ENCODE results near the gene EPG5. TPM values are rescaled to one million over a fixed set of nuclear protein-coding genes. Genes with fewer than 3 reads are reported as not detected.

EPG5 gene
- total and polyA plus RNA-seq, 2 of the 4 experiments (the other 2 are of a cell fraction): 37.3 to 114 TPM

DNA sequence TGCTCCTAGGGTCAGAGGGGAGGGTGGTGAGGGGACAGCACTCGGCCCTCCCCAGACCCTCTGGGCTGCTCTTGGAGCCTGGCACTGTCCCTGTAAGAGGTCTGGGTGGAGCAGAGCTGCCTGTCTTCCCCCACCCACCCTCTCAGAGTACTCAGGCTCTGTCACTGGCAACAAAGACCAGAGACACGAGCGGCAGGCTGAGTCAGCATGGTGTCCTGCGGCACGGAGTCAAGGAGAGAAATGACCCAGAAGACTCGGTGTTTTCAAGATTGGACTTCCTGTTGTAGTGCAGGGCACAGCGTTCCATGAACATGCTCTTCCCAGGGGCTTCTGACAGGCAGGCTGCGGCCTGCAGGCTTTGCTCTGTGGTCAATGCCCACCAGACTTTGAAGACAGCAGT is 121.7 kb downstream of the EPG5 start:
- H2BK120ac ChIP-seq (ENCODE audit: low read depth, low read length): no peak overlapping the region
- POLR2A ChIA-PET (ENCODE audit: unreplicated experiment): no interaction called here
- 86% methylated on average over 5 of the region's 8 CpGs; no CpG with 5 or more reads in 1 of the 2 experiments for WGBS, 2 experiments (ENCODE audit: extremely low coverage in 2 of 2, insufficient read length in 1 of 2)
- no peak overlapping the region for H4K91ac ChIP-seq (ENCODE audit: insufficient read depth, low read depth, low read length)
- H3K27me3 ChIP-seq (ENCODE audit: control insufficient read depth, insufficient read depth, low read length): no peaks in the 10 kb centered on the region
- no peak overlapping the region for H4K5ac ChIP-seq (ENCODE audit: low read depth, low read length)
- no peak overlapping the region for H3K23ac ChIP-seq (ENCODE audit: low read depth, low read length)
- in situ Hi-C loops (cut with MboI; ENCODE audit: low sequenced_read_pairs) (loop anchor here (10.0 kb wide), 1 partner anchor 61 kb away; no protein-coding TSS in a partner anchor), dilution Hi-C loops (cut with HindIII; ENCODE audit: low sequenced_read_pairs, unreplicated experiment) (no loop called here), intact Hi-C loops (cut with micrococcal nuclease) (no loop called here)
- H3K56ac ChIP-seq (ENCODE audit: extremely low read depth, insufficient read depth, low read length): no peak overlapping the region
- H3K4me1 ChIP-seq (ENCODE audit: control insufficient read depth, insufficient read depth, low read length): peaks cover 1% of the 10 kb centered on the region
- no peak overlapping the region for H2BK5ac ChIP-seq (ENCODE audit: low read depth, low read length, poor library complexity, severe bottlenecking)
- BruUV-seq (replicated peaks): no TSS peak
- ATAC-seq (ENCODE audit: low read depth) (no peak), DNase-seq (no peak)
- peak overlapping the region; percentile 39 for H2AK9ac ChIP-seq (replicated peaks; ENCODE audit: low read depth, low read length, poor library complexity)
- no peak overlapping the region for H3K9ac ChIP-seq (ENCODE audit: low read depth, low read length)
- H4K8ac ChIP-seq (ENCODE audit: low read depth in 2 of 2, low read length in 2 of 2): no peak overlapping the region
- no peak overlapping the region for H3K14ac ChIP-seq (replicated peaks; ENCODE audit: low read depth, low read length)
- H3K4me3 ChIP-seq (ENCODE audit: insufficient read depth, low read depth, low read length): no peak overlapping the region
- H3K9me3 ChIP-seq (ENCODE audit: control insufficient read depth, insufficient read depth, low read length): no peaks in the 10 kb centered on the region
- H2BK20ac ChIP-seq (ENCODE audit: low read depth, low read length): no peak overlapping the region
- TF ChIP-seq, protein P1, sequence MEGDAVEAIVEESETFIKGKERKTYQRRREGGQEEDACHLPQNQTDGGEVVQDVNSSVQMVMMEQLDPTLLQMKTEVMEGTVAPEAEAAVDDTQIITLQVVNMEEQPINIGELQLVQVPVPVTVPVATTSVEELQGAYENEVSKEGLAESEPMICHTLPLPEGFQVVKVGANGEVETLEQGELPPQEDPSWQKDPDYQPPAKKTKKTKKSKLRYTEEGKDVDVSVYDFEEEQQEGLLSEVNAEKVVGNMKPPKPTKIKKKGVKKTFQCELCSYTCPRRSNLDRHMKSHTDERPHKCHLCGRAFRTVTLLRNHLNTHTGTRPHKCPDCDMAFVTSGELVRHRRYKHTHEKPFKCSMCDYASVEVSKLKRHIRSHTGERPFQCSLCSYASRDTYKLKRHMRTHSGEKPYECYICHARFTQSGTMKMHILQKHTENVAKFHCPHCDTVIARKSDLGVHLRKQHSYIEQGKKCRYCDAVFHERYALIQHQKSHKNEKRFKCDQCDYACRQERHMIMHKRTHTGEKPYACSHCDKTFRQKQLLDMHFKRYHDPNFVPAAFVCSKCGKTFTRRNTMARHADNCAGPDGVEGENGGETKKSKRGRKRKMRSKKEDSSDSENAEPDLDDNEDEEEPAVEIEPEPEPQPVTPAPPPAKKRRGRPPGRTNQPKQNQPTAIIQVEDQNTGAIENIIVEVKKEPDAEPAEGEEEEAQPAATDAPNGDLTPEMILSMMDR (conservative IDR thresholded peaks at IDR 0.05; ENCODE audit: low read depth, low read length): no peak
- TF ChIP-seq RFX5 (IDR thresholded peaks at IDR 0.05; ENCODE audit: low read depth, low read length) (no peak), MAFK (IDR thresholded peaks at IDR 0.05; ENCODE audit: low read depth, low read length) (no peak), BHLHE40 (IDR thresholded peaks at IDR 0.05; ENCODE audit: low read depth, low read length) (no peak), SMC3 (IDR thresholded peaks at IDR 0.05; ENCODE audit: low read depth, low read length) (no peak)
- no peak overlapping the region for H3K4me2 ChIP-seq (ENCODE audit: low read depth, low read length)
- H3K18ac ChIP-seq (ENCODE audit: low read depth, low read length): no peak overlapping the region
- peaks cover 13% of the 10 kb centered on the region for H3K9me1 ChIP-seq (ENCODE audit: insufficient read depth, low read length)
- peak overlapping the region; percentile 9 for H2AFZ ChIP-seq (replicated peaks; ENCODE audit: low read length, poor library complexity)
- H3K4ac ChIP-seq (ENCODE audit: low read depth, low read length): no peak overlapping the region
- no peaks in the 10 kb centered on the region for H4K20me1 ChIP-seq (ENCODE audit: insufficient read depth, low read length)
- H2BK15ac ChIP-seq (ENCODE audit: low read depth, low read length): no peak overlapping the region
- H3K36me3 ChIP-seq (ENCODE audit: control insufficient read depth, insufficient read depth, low read length): peaks cover 12% of the 10 kb centered on the region
- no peak overlapping the region for H3K27ac ChIP-seq (ENCODE audit: insufficient read depth, low read length)
- H2AK5ac ChIP-seq (ENCODE audit: low read depth, low read length): no peak overlapping the region; the same call in 1 of the 2 replicates
- CTCF ChIA-PET: no interaction called here
- peaks cover 0 to 8% of the 10 kb centered on the region in 2 experiments; a peak in 1 of 4 replicates for H3K79me1 ChIP-seq (ENCODE audit: low read depth in 1 of 2, low read length in 2 of 2)

All from IMR-90 (cell line).